ENCODE results near the gene PINK1. TPM values are rescaled to one million over a fixed set of nuclear protein-coding genes. Genes with fewer than 3 reads are reported as not detected.

The PINK1 gene
- total RNA-seq, 1 donor from 2014 or later, result 61.9 TPM

- DNase-seq (ENCODE audit: low spot score), result no peak
These were observed 47.0 kb downstream of the PINK1 start for GRCh38 chr1:20680269-20680668.

- no peak for DNase-seq (ENCODE audit: low spot score)
These were observed 48.7 kb downstream of the PINK1 start for GRCh38 chr1:20681999-20682398.

- DNase-seq (ENCODE audit: low spot score), result peak; percentile 23
These were observed 49.4 kb downstream of the PINK1 start for GRCh38 chr1:20682571-20683236.

DNA sequence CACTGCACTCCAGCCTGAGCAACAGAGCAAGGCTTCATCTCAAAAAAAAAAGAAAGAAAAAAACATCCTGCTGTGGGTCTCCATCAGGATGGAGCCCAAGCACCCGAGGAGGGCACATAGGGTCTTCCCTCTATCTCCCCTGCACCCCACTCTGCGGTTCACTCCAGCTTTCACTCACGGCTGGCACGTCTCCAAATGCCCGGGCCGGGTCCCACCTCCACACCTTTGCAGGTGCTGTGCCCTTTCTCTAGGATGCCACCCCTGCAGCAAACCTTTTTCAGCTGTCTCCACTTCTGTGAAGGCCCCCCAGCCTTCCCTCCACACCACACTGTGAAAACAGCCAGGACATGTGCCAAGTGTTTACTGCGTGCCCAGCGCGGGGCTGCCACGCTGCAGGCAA is 50.4 kb downstream of the PINK1 start:
- DNase-seq (ENCODE audit: low spot score), result no peak

- DNase-seq (ENCODE audit: low spot score), result no peak
These were observed 50.9 kb downstream of the PINK1 start for GRCh38 chr1:20684050-20684620.

DNA sequence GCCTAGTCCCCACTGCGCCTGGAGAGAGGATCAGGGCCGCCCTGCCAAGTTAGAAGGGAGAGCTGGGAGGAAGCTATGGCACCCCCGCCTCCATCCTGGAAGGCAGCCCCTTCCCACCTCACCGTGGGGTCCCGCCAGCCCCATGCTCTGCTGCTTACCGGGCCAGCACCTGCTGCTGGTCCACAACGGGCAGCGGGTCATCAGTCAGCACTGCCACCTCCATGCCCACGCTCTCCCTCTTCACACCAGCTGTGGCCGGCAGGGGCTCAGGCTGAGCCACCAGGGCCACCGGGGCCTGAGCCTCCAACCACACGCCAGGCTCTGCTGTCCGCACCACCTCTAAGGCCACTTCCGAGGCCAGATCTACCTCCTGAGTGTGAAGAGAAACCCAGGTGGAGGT is 51.4 kb downstream of the PINK1 start:
- DNase-seq (ENCODE audit: low spot score), result no peak

- no peak for DNase-seq (ENCODE audit: low spot score)
These were observed 51.9 kb downstream of the PINK1 start for GRCh38 chr1:20685099-20685662.

GRCh38 chr1:20685741-20686140 is 52.5 kb downstream of the PINK1 start:
- DNase-seq (ENCODE audit: low spot score), result no peak

DNA sequence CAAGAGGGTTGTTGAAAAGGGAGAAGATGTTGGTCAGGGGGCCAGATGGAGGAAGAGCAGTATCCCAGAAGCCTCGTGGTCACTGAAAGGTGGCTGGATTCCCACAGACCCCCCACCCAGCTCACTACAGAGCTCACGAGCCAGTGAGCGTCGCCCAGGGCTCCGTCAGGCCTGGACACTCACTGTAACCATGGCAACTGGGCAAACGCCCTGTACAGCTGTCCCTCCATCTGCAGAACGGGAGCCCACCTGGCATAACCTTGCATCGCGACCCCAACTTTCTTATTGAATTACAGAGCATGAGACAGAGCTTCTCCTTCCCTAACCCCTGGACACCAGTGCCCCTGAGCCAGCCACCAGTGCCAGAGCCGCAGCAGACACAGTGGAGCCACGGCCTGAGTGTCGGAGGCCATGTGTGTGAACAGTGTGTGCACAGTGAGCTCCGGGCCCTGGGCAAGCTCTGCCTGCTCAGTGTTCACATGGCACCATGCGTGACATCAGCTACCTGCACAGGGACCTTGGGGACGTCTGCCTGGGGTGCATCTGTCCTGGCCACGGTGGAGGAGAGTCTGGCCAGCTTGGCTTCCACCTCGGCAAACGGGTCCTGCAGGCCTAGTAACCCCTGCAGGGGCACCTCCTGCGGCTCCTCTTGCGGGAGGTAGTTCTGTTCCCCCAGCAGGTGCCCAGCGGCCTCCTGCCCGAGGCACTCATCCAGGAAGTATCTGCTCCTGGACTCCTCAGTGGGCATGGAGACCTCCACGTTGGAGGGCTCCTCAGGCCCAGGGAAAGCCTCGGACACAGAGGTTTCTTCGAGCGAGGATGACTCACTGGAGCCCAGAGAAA is 53.8 kb downstream of the PINK1 start:
- no peak for DNase-seq (ENCODE audit: low spot score)

DNA sequence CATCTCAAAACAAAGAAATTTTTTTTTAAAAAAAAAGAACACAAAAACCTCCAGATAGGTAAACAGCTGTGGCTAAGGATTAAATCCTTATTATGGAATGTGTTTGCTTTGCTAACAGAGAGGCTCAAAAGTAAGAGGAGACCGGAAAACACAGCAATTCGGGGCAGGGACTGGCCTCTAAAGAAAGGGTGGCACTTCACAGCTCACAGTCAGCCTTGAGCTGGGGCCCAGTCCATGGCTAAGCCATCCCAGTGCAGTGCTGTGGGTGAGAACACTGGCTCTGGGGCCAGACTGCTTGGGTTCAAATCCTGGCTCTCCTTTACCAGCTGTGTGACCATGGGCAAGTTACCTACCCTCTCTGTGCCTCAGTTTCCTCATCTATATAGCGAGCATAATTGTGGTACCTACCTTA is 56.4 kb downstream of the PINK1 start:
- DNase-seq (ENCODE audit: low spot score), result no peak

GRCh38 chr1:20691872-20692271 is 58.6 kb downstream of the PINK1 start:
- no peak for DNase-seq (ENCODE audit: low spot score)

GRCh38 chr1:20693623-20694022 is 60.4 kb downstream of the PINK1 start:
- DNase-seq (ENCODE audit: low spot score), result no peak

DNA sequence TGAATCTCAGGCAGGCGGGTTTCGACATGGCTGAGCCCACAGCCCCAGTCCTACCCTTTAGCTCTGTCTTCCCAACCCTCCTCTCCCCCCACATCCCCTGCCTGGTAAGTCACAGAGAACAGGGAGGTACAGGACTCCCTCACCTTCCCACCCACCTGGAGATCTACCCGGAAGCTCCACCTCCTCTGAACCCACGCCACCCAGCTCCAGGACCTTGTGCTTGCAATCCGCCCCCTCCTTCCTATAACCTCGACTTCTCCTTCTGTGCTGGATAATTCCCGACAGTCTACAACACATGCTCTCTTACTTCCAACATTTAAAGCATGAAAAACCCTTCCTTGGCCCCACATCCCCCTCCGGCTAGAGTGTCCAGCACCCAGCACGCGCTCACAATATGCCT is 62.3 kb downstream of the PINK1 start:
- no peak for DNase-seq (ENCODE audit: low spot score)

GRCh38 chr1:20696397-20697333 is 63.4 kb downstream of the PINK1 start:
- DNase-seq (ENCODE audit: low spot score), result peak; percentile 97

DNA sequence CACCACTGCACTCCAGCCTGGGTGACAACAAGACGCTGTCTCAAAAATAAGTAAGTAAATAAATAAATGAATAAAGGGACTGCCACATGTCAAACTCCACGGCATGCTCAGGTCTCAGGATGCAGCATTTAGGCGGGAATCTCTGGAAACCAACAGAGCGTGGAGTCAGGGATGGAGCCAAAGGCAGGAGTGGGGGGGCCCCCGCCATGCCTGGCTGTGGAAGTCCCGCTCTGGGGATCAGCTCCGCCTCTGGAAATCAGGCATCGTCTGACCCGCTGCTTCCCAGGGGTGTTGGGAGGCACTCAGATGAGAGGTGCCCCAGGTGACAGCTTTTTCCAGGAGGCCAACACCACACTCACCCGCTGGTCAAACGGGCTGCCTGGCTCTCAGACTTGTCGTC is 64.3 kb downstream of the PINK1 start:
- DNase-seq (ENCODE audit: low spot score), result no peak

- DNase-seq (ENCODE audit: low spot score), result peak; percentile 22
These were observed 65.1 kb downstream of the PINK1 start for GRCh38 chr1:20698195-20698910.

GRCh38 chr1:20699558-20699957 is 66.3 kb downstream of the PINK1 start:
- DNase-seq (ENCODE audit: low spot score), result peak; percentile 26

- no peak for DNase-seq (ENCODE audit: low spot score)
These were observed 67.5 kb downstream of the PINK1 start for GRCh38 chr1:20700636-20701215.
